HG02970 (cell line): Measurements from ENCODE around the gene ENDOD1.
"Not testable (repeated sequence)": the region's sequence is repeated elsewhere in the genome, so short reads cannot be mapped to it uniquely, and the experiment has no call there.

Source experiments
- ATAC-seq: cut with Tn5 transposase; IDR thresholded peaks from one replicate; pipeline ENCODE4 v1.9.1; 2021; ENCODE audit warnings: mild to moderate bottlenecking, moderate library complexity, moderate number of reproducible peaks; ENCODE audit not compliant: unreplicated experiment, low FRiP score

The ENDOD1 gene, protein sequence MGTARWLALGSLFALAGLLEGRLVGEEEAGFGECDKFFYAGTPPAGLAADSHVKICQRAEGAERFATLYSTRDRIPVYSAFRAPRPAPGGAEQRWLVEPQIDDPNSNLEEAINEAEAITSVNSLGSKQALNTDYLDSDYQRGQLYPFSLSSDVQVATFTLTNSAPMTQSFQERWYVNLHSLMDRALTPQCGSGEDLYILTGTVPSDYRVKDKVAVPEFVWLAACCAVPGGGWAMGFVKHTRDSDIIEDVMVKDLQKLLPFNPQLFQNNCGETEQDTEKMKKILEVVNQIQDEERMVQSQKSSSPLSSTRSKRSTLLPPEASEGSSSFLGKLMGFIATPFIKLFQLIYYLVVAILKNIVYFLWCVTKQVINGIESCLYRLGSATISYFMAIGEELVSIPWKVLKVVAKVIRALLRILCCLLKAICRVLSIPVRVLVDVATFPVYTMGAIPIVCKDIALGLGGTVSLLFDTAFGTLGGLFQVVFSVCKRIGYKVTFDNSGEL

DNA sequence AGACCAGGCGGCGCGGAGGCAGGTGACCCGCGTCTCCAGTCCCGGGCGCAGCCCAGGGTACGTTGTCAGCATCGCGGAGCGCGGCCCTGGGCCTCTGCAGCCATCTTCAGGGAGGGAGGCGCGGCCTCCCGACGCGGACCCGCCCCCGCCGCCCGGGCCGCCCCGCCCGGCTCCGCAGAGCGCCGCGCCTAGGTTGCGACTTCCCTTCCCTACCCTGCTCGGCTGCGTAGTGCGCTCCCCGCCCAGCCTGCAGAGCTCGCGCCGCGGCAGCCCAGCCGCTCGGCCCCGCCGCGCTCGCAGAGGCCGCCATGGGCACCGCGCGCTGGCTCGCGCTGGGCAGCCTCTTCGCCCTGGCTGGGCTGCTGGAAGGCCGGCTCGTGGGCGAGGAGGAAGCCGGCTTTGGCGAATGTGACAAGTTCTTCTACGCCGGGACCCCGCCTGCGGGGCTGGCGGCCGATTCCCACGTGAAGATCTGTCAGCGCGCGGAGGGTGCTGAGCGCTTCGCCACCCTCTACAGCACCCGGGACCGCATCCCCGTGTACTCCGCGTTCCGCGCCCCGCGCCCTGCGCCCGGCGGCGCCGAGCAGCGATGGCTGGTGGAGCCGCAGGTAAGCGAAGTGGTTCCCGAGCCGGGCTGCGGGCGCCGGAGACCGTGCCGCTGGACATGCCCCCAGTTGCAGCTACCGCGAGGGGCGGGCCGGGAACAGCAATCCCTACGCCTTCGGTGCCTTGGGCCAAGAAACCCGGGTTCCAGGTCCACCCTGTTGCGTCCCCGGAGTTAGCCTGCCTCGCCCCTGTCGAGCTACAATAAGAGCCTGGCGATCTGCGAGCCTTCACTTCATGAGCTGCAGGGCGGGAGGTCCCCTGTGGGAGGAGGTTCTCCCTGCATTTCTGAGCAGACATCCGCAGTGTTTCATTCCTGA is at the start of gene ENDOD1:
TSS of gene ENDOD1 (plus strand) at position 227 of the 923 bp plus-strand sequence. CDS start at position 309, 82 bp downstream.
- peak; percentile 87 for ATAC-seq

DNA sequence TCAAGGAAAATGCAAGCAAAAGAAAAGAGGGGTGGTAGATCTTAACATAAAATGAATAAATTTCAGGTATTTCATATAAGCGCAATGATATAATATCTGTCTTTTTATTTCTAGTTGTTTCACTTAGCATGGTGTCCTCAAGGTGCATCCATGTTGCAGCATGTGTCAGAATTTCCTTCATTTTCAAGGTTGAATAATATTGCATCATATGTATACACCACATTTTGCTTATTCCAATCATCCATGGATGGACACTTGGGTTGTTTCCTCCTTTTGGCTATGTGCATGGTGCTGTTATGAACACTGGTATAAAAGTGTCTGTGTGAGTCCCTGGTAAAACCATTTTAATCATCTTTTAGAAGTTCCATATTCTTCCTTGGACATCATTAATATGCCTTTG is 47.4 kb upstream of the ENDOD1 start:
- no peak for ATAC-seq

DNA sequence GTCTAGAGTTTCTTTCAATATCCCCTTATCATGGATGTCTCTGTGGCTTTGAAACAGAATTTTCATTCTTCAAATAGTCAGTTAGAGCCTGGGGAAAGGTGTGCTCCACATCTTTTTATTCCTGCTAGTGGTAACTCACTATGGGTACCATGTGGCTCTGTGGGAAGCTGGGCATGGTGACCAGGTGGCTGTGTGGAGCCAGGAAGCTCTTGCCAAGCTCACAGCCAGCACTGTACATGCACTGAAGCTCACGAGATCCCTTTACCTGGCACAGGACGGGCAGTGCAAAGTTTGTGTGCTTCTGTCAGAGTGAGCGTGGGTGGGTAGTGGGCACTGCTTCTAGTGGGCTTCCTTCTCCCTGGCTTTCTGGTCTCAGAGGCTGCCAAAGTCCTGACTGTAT is 46.7 kb upstream of the ENDOD1 start:
- no peak for ATAC-seq

DNA sequence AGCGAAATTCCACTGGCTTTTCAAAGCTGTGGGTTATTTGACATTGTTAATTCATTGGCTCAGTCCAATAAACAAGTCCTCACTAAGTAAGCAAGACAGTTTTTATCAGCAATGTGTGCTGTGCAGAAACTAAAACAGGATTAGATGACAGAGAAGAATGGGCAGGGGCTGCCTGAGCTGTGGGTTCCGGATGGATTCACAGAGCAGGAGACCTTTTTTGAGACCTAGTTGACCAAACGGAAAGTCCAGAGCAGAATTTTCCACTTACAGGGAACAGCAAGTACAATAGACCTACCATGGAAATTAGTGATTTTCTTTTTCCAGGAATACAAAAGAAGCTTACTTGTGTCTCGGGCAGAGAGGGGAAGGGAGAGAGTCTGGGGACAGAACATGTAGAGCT is 45.6 kb upstream of the ENDOD1 start:
- ATAC-seq: no peak

DNA sequence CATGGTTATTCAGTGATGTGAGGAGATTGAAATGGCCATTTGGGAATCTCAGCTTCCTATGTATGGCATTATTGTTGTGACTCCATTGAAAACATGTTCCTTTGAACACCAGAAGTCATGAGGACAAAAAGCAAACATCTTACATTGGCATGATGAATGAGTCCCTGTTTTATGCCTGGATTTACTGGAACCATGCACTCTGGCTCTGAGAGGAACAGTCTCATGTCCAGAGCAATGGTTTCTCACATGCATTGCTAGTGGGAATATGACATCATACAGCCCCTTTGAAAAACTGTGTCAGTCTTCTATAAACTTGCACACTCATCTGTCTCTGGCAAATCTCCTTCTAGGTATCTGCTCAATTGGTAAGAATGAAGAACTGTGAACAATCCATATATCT is 43.8 kb upstream of the ENDOD1 start:
- ATAC-seq: no peak

DNA sequence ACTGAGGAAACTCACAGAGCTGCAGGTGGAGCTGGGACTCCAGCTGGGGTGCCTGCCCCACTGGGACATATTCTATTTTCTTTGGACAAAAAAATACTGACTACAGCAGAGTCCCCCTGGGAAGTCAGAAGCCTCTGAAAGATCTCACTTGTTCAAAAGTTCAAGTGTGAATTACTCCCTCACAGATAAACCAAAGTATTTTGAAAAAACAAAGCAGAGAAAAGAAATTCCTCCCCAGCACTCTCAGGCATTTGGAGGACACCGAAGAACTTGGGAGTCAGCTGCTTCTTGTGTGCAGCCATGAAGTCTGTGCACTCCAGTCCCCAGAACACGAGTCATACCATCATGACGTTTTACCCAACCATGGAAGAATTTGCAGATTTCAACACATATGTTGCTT is 40.5 kb upstream of the ENDOD1 start, which contains the start of gene KDM4F:
TSS of gene KDM4F (plus strand) at position 301 of the 400 bp plus-strand sequence.
- not testable (repeated sequence) for ATAC-seq

DNA sequence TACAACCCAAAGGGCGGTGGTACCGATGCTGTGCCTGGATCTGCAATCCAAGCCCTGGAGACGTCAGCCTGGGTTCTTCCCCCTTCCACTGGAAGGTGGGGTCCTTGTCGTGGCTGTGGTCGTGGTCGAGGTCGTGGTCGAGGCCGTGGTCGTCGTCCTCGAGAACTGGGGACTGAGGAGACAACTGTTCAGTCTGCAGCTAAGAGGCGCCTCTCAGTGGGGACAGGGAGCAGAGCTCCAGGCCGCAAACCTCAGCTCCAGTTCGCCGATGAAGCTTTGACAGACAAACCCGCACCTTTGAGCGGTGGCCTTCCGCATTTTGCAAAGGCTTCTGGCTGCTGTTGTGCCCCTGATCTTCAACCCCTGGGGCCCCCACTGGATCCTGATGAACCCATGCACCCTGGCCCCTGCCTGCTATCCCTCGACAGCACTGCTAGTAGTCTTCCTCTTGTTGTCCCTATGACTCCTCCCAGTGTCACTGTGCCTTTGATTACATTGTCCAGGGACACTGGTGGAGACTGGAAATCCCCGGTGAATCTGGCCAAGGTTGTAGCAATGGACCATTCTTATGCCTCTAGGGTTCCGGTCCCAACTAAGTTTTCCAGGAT is 38.9 kb upstream of the ENDOD1 start:
- no peak for ATAC-seq

DNA sequence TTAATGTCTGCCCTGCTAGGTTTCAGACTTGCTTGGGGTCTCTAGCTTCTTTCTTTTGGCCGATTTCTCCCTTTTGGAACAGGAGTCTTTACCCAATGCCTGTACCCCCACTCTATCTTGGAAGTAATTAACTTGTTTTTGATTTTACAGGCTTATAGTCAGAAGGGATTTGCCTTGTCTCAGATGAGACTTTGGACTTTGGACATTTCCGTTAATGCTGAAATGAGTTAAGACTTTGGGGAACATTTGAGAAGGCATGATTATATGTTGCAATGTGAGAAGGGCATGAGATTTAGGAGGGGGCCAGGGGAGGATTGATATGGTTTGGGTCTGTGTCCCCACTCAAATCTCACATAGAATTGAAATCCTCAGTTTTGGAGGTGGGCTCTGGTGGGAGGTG is 35.3 kb upstream of the ENDOD1 start:
- no peak for ATAC-seq

DNA sequence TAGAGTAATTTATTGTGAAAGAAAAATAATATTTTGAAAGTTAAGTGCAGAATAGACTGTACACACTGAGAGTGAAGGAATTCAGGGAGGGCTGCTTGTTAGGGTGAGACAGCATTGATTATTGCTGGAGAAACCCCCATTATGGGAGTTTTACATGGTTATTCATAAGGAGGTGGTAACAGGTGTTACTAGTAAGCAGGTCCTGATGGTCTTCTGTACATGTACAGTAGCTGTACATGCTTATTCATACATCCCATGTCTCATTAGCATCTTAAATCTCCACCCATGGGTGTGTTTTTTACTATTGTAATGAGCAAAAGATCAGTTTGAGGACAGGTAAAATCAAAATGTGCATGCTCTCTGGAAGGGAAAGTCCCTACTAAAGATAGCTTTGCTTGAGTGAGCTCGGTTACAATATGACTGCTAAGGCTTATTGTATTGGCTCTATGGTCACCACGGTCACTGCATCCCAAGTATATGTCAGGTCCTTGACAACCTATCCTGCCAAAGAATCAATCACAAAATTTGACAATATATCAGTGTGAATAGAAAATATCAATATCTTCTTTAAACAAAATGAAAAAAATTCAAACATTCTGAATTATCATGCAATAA is 34.3 kb upstream of the ENDOD1 start:
- no peak for ATAC-seq

DNA sequence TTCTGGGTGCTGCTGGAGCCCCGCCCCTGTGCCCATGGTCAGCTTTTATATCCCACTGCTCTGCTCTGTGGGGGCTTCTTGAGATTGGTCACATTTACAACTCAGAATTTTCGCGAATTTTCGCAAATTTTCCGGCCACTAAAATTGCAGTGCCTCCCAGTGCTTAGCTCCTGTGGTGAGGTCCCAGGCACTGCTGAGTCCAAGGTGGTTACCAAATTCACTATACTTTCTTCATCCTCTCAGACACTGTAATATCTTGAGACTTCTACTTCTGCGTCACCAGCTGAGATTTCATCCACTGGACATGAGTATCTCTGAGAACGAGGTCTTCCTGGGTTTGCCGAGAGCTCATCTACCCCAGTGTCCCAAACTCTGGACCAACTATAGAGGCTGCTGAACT is 31.7 kb upstream of the ENDOD1 start:
- ATAC-seq: no peak

DNA sequence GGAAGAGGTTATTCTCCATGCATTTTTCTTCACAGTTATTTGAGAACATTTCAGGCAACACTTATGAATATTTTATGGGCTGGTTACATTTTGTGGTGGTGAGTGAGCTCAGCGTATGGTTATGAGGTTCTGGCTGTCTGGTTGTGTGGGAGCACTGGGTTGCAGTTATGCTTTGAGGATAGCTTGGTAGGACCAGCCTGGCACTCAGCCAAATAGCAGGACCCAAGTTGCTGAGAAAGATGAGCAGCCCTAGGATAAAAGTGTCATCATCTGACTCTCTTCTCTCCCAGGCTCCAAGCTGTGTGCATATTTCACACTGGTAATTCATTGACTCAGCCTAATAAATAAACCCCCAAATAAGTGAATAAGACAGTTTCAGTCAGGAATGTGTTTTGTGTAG is 31.0 kb upstream of the ENDOD1 start:
- ATAC-seq: no peak

DNA sequence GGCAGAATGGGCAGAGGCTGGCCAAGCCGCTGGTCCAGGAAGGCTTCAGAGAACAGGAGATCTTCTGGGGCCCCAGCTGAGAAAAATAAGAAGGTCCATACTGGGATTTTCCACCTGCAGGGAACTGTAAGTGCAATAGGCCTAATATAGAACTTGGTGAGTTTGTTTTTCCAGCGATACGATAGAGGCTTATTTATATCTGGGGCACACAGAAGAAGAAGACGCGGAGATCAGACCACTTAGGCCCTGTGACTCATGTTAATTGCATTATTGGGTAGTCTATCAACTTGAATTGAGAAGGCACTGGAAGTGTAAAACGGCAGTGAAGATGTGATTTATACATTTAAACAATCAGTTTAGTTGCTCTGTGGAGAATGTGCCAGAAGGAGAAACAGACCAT is 30.6 kb upstream of the ENDOD1 start:
- ATAC-seq: no peak

DNA sequence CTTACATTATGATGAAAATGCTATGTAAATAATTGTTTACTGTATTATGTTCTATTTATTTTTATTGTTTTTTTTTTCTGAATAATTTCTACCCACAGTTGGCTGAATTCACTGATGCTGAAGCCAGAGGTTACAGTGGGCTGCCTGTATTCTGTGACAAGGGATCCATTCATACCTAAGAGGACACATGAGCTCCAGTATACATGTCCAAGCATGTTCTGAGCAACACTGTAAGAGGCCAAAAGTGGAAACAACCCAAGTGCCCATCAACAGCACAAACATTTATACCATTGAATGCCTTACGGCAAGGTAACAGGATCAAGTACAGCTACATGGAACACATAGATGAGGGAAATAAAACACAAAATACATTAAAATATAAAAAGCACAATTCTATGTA is 24.3 kb upstream of the ENDOD1 start:
- ATAC-seq: no peak

DNA sequence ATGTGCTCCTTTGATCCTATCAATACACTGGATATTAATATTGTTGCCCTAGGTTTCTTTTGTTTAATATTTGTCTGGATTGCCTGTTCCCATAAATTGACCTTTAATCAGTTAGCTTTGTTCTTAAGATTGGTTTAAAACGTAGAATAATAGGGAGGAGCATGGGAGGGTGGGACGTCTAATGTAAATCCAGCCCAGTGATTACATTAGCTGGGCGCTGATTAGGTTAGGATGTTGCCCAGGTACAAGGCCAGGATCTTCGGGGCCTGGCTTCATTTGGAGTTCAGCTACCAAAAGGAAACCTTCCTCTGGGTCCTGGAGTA is 23.0 kb upstream of the ENDOD1 start, which contains the start of gene SRSF8:
TSS of gene SRSF8 (plus strand) at position 204 of the 323 bp plus-strand sequence. CDS start 308 bp downstream, outside the sequence.
- ATAC-seq: peak; percentile 22

DNA sequence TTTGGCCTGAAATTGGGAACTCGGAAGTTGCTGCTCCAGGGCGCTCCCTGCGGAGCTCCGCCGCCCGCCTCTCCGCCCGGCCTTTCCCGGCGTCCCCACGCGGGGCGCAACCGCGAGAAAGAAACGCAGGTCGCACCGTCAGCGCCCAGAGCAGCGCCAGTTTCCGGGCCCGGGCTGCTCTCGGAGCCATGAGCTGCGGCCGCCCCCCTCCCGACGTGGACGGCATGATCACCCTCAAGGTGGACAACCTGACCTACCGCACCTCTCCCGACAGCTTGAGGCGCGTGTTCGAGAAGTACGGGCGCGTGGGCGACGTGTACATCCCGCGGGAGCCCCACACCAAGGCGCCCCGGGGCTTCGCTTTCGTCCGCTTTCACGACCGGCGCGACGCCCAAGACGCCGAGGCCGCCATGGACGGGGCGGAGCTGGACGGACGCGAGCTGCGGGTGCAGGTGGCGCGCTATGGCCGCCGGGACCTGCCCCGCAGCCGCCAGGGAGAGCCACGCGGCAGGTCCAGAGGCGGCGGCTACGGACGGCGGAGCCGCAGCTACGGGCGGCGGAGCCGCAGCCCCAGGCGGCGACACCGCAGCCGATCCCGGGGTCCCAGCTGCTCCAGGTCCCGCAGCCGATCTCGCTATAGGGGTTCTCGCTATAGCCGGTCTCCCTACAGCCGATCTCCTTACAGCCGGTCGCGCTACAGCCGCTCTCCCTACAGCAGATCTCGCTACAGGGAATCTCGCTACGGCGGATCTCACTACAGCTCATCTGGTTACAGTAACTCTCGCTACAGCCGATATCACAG is 22.4 kb upstream of the ENDOD1 start:
- ATAC-seq: peak; percentile 72

DNA sequence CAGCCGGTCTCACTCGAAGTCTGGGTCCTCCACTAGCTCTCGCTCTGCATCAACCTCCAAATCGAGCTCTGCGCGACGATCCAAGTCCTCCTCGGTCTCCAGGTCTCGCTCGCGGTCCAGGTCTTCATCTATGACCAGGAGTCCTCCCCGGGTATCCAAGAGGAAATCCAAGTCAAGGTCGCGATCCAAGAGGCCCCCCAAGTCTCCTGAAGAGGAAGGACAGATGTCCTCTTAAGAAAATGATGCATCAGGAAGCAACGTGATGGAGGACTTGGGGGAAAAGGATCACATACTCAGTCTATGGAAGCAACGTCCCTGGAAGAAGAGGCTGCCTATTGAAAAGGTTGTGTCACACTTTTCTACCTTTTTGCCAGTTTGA is 21.8 kb upstream of the ENDOD1 start:
- no peak for ATAC-seq

DNA sequence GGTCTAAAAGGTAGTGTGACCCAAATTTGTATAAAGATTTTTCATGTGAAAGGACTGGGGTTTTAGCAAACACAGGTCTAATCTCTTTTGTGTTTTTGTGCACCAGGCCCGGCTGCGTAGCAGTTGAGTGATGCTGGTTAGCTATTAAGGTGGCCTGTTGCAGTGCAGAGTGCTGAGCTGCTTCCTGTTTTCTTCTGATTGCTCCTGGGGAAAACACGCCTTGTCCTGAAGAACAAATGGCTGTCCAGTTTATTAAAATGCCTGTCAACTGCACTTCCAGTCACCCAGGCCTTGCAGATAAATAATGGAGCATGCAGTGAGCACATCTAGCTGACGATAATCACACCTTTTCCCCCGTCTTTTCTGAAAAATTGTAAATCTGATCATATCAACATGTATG is 21.1 kb upstream of the ENDOD1 start:
- ATAC-seq: peak; percentile 50

DNA sequence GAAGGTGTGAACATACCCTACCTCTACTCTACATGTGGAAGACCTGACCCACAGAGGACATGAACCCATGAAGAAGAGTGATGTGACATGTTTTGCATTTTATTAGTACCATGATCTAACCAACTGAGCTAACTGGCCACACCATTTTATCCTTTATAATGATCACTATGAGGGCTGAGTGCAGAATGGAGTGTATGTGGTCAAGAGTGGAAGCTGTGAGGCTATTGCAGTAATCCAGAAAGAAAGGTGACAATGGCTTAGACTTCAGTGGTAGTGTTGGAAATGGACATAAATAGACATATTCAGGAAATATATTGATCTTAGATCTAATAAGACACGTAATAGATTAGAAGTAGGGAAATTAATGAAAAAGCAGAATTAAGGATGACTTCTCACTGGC is 19.2 kb upstream of the ENDOD1 start:
- no peak for ATAC-seq

DNA sequence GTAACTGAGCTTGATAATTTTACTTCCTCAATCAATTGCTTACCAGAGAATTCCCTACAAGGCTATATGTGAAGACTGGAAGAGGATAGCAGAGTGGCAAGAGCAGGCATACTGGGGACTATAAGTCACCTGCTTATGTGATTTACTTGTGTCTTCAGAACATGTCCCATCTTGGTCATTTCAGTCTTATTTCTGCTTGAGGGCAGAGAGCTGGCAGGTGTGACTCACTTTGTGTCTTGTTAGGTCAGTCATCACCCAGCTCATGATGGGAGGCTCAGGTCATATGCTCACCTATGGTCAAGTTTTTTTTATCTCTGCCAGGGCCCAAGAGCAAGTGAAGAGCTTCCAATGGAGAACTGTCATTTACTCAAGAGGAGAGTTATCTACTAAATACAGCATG is 16.7 kb upstream of the ENDOD1 start:
- no peak for ATAC-seq
